ENCODE data around the gene RDM1.
"Not testable (repeated sequence)": the region's sequence is repeated elsewhere in the genome, so short reads cannot be mapped to it uniquely, and the experiment has no call there.

The RDM1 gene

GRCh38 chr17:35898283-35899070, 32.1 kb downstream of the RDM1 start:
- DNase-seq, result no peak

- not testable (repeated sequence) for DNase-seq
Observed at GRCh38 chr17:35897772-35898171, 32.8 kb downstream of the RDM1 start.

GRCh38 chr17:35895636-35896587, 34.7 kb downstream of the RDM1 start:
- DNase-seq, result no peak

- no peak for DNase-seq
Observed at GRCh38 chr17:35894206-35894605, 36.4 kb downstream of the RDM1 start.

GRCh38 chr17:35893751-35894150, 36.8 kb downstream of the RDM1 start:
- DNase-seq, result no peak

GRCh38 chr17:35892091-35893035, 38.2 kb downstream of the RDM1 start:
- DNase-seq, result no peak

GRCh38 chr17:35891269-35891668, 39.3 kb downstream of the RDM1 start:
- DNase-seq, result no peak

GRCh38 chr17:35890774-35891155, 39.8 kb downstream of the RDM1 start:
- DNase-seq, result no peak

- DNase-seq, result no peak
Observed at GRCh38 chr17:35889818-35890773, 40.5 kb downstream of the RDM1 start.

- DNase-seq, result no peak
Observed at GRCh38 chr17:35889241-35889640, 41.3 kb downstream of the RDM1 start.

GRCh38 chr17:35879773-35880654, 50.6 kb downstream of the RDM1 start, which contains the start of gene CCL5:
TSS of gene CCL5 (minus strand) at chr17:35880360.
- peak; percentile 30 for DNase-seq

- no peak for DNase-seq
Observed at GRCh38 chr17:35878361-35878760, 52.2 kb downstream of the RDM1 start.

- DNase-seq, result no peak
Observed at GRCh38 chr17:35877345-35878029, 53.1 kb downstream of the RDM1 start.

GRCh38 chr17:35876534-35876933, 54.0 kb downstream of the RDM1 start:
- DNase-seq, result no peak

- no peak for DNase-seq
Observed at GRCh38 chr17:35875800-35876139, 54.8 kb downstream of the RDM1 start.

- no peak for DNase-seq
Observed at GRCh38 chr17:35875072-35875799, 55.3 kb downstream of the RDM1 start.

GRCh38 chr17:35872196-35872980, 58.2 kb downstream of the RDM1 start:
- no peak for DNase-seq
